ENCODE data around the gene EDN2.

Gene EDN2

DNA sequence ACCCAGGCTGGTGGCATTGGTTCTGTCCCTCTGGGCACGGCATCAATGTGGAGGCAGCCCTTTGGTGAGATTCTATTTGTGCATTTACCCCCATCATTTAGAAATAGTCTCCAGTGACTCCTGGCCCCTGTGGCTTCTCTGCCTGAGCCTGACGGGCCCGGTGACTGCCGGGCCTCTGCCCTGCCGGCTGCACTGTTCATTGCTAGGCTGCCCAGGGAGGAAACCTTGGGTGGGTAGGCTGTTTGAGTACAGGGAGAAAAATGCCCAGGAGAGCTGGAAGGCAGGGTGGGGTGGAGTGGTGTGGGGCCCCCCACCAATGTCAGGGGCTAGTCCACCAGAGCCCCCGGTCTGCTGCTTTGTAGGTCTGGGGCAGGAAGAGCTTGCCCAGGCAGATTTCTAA is 23.4 kb upstream of the EDN2 start:
- Histone ChIP-seq H3K4me2 (ENCODE audit: insufficient read depth, low read length, poor library complexity, severe bottlenecking) (no peak overlapping the region), H3K4me1 (ENCODE audit: control insufficient read depth in 2 of 2, insufficient read depth in 1 of 2, low read depth in 1 of 2, low read length in 2 of 2) (peaks cover 8 to 9% of the 10 kb centered on the region in 2 donors)
- WGBS, 2 donors (ENCODE audit: extremely low coverage in 2 of 2, insufficient read length in 2 of 2, insufficient replicate concordance in 1 of 2), result no CpG with 5 or more reads among the region's 6 CpGs

DNA sequence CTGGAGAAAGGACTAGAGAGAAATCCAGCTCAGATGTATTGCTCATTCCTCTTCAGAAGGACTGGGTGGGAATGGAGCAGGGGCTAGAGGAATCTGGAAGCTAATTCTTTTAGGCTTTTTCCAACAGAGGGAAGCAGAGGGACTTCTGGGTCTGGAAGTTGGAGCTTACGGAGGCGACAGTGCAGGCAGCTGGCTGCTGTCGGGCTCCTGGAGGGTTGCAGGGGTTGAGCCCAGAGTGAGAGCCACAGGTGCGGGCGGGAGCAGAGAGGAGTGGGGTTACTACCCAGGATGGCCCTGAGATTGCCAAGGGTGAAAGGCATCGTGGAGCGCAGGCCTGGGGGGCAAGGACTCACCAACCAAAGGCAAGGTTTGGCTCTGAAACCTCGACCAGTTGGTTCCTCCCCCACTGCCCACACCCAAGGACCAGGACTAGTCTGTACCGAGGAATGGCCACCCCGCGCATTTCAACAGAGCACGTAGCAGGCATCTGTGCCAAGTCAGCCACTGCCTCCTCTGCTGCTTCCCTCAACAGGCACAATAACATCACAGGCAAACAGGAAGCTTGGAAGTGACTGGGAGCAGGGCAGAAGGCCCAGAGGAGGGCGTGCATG is 22.7 kb upstream of the EDN2 start:
- Histone ChIP-seq H3K4me3 (ENCODE audit: low read length in 2 of 2) (peak overlapping the region in 1 of 2 donors; percentile 27), H3K23ac (ENCODE audit: low read depth, low read length, poor library complexity) (peak overlapping the region; percentile 2), H3K18ac (ENCODE audit: low read length) (peak overlapping the region; percentile 69), H4K8ac (ENCODE audit: low read depth, low read length) (no peak overlapping the region), H2BK120ac (ENCODE audit: low read depth, low read length) (no peak overlapping the region), H3K14ac (ENCODE audit: low read length) (no peak overlapping the region), H3K36me3 (replicated peaks in 1 of 2; ENCODE audit: control insufficient read depth in 2 of 2, insufficient read depth in 2 of 2, low read length in 2 of 2) (no peaks in the 10 kb centered on the region), H2BK12ac (ENCODE audit: low read length) (no peak overlapping the region), H3K4me1 (ENCODE audit: control insufficient read depth in 2 of 2, insufficient read depth in 1 of 2, low read depth in 1 of 2, low read length in 2 of 2) (peaks cover 8 to 9% of the 10 kb centered on the region in 2 donors), H3K27me3 (ENCODE audit: control insufficient read depth in 3 of 3, insufficient read depth in 3 of 3, low read depth in 1 of 3, low read length in 3 of 3) (no peaks in the 10 kb centered on the region), H4K91ac (ENCODE audit: low read depth, low read length, poor library complexity) (no peak overlapping the region), H2AK5ac (ENCODE audit: low read depth, low read length) (peak overlapping the region; percentile 30), H2BK5ac (ENCODE audit: low read length) (no peak overlapping the region), H3K27ac (replicated peaks; ENCODE audit: low read length) (no peak overlapping the region), H3K4me2 (ENCODE audit: insufficient read depth, low read length, poor library complexity, severe bottlenecking) (no peak overlapping the region), H3K9ac (ENCODE audit: low read depth, low read length, poor library complexity) (no peak overlapping the region), H3K9me3 (replicated peaks in 1 of 2; ENCODE audit: control insufficient read depth in 2 of 2, insufficient read depth in 1 of 2, low read depth in 1 of 2, low read length in 2 of 2) (peaks cover 0 to 2% of the 10 kb centered on the region in 2 donors), H3K4ac (ENCODE audit: low read length) (no peak overlapping the region), H2BK15ac (ENCODE audit: low read length) (peak overlapping the region; percentile 13), H2AFZ (ENCODE audit: low read length) (peak overlapping the region; percentile 24), H3K79me1 (ENCODE audit: low read depth, low read length) (peaks cover 2% of the 10 kb centered on the region)
- no CpG with 5 or more reads among the region's 13 CpGs for WGBS, 2 donors (ENCODE audit: extremely low coverage in 2 of 2, insufficient read length in 2 of 2, insufficient replicate concordance in 1 of 2)
- no peak for DNase-seq (ENCODE audit: low spot score)

More for the DNA sequence above, 23.4 kb upstream of the EDN2 start:
- Histone ChIP-seq H3K14ac (ENCODE audit: low read length) (no peak overlapping the region), H4K8ac (ENCODE audit: low read depth, low read length) (no peak overlapping the region), H3K27ac (replicated peaks; ENCODE audit: low read length) (no peak overlapping the region), H3K4me3 (ENCODE audit: low read length in 2 of 2) (no peak overlapping the region), H3K36me3 (replicated peaks in 1 of 2; ENCODE audit: control insufficient read depth in 2 of 2, insufficient read depth in 2 of 2, low read length in 2 of 2) (no peaks in the 10 kb centered on the region), H3K4ac (ENCODE audit: low read length) (no peak overlapping the region), H3K9me3 (replicated peaks in 1 of 2; ENCODE audit: control insufficient read depth in 2 of 2, insufficient read depth in 1 of 2, low read depth in 1 of 2, low read length in 2 of 2) (peaks cover 0 to 2% of the 10 kb centered on the region in 2 donors), H4K91ac (ENCODE audit: low read depth, low read length, poor library complexity) (no peak overlapping the region), H3K23ac (ENCODE audit: low read depth, low read length, poor library complexity) (peak overlapping the region; percentile 2), H2AK5ac (ENCODE audit: low read depth, low read length) (no peak overlapping the region), H3K79me1 (ENCODE audit: low read depth, low read length) (peaks cover 2% of the 10 kb centered on the region), H2BK120ac (ENCODE audit: low read depth, low read length) (no peak overlapping the region), H2BK12ac (ENCODE audit: low read length) (no peak overlapping the region), H3K18ac (ENCODE audit: low read length) (peak overlapping the region; percentile 5), H2BK15ac (ENCODE audit: low read length) (no peak overlapping the region), H2AFZ (ENCODE audit: low read length) (peak overlapping the region; percentile 48), H3K9ac (ENCODE audit: low read depth, low read length, poor library complexity) (no peak overlapping the region), H3K27me3 (ENCODE audit: control insufficient read depth in 3 of 3, insufficient read depth in 3 of 3, low read depth in 1 of 3, low read length in 3 of 3) (no peaks in the 10 kb centered on the region), H2BK5ac (ENCODE audit: low read length) (no peak overlapping the region)
- DNase-seq (ENCODE audit: low spot score), result no peak

DNA sequence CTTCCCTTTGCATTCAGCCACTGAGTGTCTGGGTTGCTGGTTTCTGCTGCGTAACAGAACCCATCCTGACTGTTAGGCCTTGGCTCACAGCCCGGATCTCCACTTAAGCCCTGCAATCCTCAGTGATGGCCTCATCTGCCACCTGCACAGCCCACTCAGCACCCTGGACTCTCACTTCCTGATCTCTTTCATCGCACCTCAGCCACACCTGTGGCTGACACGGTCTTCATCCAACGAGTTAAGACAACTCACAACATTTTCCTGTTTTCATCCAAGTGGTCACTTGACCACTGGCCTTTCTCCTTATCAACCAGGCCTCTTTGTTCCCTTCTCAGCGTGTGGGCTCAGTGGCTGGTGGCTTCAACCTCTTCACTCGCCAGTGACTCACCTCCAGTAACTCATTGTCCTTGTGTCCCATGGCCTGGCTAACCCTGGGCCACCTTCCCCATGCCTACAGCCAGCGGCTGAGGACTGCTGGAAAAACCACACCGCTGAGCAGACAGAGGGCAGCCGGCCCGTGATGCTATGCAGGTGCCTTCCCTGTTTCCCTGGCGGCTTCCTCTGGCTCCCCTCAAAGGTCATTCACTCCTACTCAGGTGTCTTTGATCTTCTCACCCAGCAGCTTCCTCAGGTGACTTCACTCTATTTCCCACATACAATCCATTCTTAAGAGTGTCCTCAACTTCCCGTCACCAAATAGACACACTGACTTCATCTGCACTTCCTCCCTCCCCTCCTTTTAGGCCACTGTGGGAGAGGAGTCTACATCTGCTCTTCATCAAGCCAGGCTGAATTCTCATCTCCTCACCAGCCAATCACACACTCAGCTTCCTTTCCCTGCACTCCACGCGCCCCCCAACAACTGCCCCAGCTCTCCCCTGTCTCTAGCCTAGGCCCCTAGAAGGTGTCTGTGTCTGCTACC is 19.9 kb upstream of the EDN2 start:
- H3K27me3 ChIP-seq (ENCODE audit: control insufficient read depth in 3 of 3, insufficient read depth in 3 of 3, low read depth in 1 of 3, low read length in 3 of 3), result no peaks in the 10 kb centered on the region
- peaks cover 2% of the 10 kb centered on the region for H3K79me1 ChIP-seq (ENCODE audit: low read depth, low read length)
- H3K4ac ChIP-seq (ENCODE audit: low read length), result no peak overlapping the region
- peaks cover 8 to 9% of the 10 kb centered on the region in 2 donors for H3K4me1 ChIP-seq (ENCODE audit: control insufficient read depth in 2 of 2, insufficient read depth in 1 of 2, low read depth in 1 of 2, low read length in 2 of 2)
- no peak overlapping the region for H3K27ac ChIP-seq (replicated peaks; ENCODE audit: low read length)
- H2BK120ac ChIP-seq (ENCODE audit: low read depth, low read length), result no peak overlapping the region
- no CpG with 5 or more reads among the region's 15 CpGs for WGBS, 2 donors (ENCODE audit: extremely low coverage in 2 of 2, insufficient read length in 2 of 2, insufficient replicate concordance in 1 of 2)
- H2BK15ac ChIP-seq (ENCODE audit: low read length), result peak overlapping the region; percentile 45
- H2BK5ac ChIP-seq (ENCODE audit: low read length), result peak overlapping the region; percentile 32
- peak overlapping the region; percentile 63 for H3K18ac ChIP-seq (ENCODE audit: low read length)
- peak overlapping the region; percentile 65 for H3K14ac ChIP-seq (ENCODE audit: low read length)
- H3K9ac ChIP-seq (ENCODE audit: low read depth, low read length, poor library complexity), result peak overlapping the region; percentile 50
- H4K8ac ChIP-seq (ENCODE audit: low read depth, low read length), result no peak overlapping the region
- no peak overlapping the region for H3K4me2 ChIP-seq (ENCODE audit: insufficient read depth, low read length, poor library complexity, severe bottlenecking)
- no peak overlapping the region for H2BK12ac ChIP-seq (ENCODE audit: low read length)
- H3K23ac ChIP-seq (ENCODE audit: low read depth, low read length, poor library complexity), result peak overlapping the region; percentile 35
- H2AK5ac ChIP-seq (ENCODE audit: low read depth, low read length), result peak overlapping the region; percentile 11
- no peak overlapping the region for H2AFZ ChIP-seq (ENCODE audit: low read length)
- no peak overlapping the region for H4K91ac ChIP-seq (ENCODE audit: low read depth, low read length, poor library complexity)
- no peaks in the 10 kb centered on the region for H3K36me3 ChIP-seq (replicated peaks in 1 of 2; ENCODE audit: control insufficient read depth in 2 of 2, insufficient read depth in 2 of 2, low read length in 2 of 2)
- no peak overlapping the region for H3K4me3 ChIP-seq (ENCODE audit: low read length in 2 of 2)
- no peak for DNase-seq (ENCODE audit: low spot score)
- H3K9me3 ChIP-seq (replicated peaks in 1 of 2; ENCODE audit: control insufficient read depth in 2 of 2, insufficient read depth in 1 of 2, low read depth in 1 of 2, low read length in 2 of 2), result peaks cover 0 to 2% of the 10 kb centered on the region in 2 donors

DNA sequence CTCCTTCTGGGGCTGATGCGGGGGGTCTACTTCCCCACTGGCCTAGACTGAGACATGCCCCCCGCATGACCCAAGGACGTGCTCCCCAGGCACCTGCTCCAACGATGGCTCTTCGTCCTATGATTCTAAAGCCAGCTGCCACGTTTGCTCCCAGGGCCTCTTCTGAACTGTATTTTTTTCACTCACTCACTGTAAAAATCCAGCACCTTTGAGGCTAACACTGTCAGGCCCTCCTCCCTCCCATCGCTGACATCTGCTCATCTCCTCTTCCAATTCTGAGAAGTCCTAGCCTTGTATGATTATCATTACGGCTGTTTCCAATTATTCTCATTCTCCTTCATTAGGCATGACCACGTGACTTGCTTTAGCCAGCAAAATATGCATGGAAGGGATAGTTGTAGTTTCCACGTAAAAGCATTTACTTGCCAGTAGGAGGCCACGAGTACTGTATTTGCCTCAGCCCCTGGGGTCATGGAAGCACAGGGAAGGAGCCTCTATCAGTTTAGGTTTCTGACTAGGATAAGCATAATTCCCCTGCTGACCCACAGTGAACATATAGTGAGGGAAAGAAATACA is 19.1 kb upstream of the EDN2 start:
- H2BK120ac ChIP-seq (ENCODE audit: low read depth, low read length), result no peak overlapping the region
- peaks cover 0 to 2% of the 10 kb centered on the region in 2 donors for H3K9me3 ChIP-seq (replicated peaks in 1 of 2; ENCODE audit: control insufficient read depth in 2 of 2, insufficient read depth in 1 of 2, low read depth in 1 of 2, low read length in 2 of 2)
- no peaks in the 10 kb centered on the region for H3K27me3 ChIP-seq (ENCODE audit: control insufficient read depth in 3 of 3, insufficient read depth in 3 of 3, low read depth in 1 of 3, low read length in 3 of 3)
- H2BK5ac ChIP-seq (ENCODE audit: low read length), result no peak overlapping the region
- H3K79me1 ChIP-seq (ENCODE audit: low read depth, low read length), result peaks cover 2% of the 10 kb centered on the region
- H2BK15ac ChIP-seq (ENCODE audit: low read length), result no peak overlapping the region
- H3K4me3 ChIP-seq (ENCODE audit: low read length in 2 of 2), result no peak overlapping the region
- H2AFZ ChIP-seq (ENCODE audit: low read length), result no peak overlapping the region
- no peak overlapping the region for H3K18ac ChIP-seq (ENCODE audit: low read length)
- H3K27ac ChIP-seq (replicated peaks; ENCODE audit: low read length), result no peak overlapping the region
- H3K4ac ChIP-seq (ENCODE audit: low read length), result peak overlapping the region; percentile 5
- no peaks in the 10 kb centered on the region for H3K36me3 ChIP-seq (replicated peaks in 1 of 2; ENCODE audit: control insufficient read depth in 2 of 2, insufficient read depth in 2 of 2, low read length in 2 of 2)
- H4K91ac ChIP-seq (ENCODE audit: low read depth, low read length, poor library complexity), result no peak overlapping the region
- H2BK12ac ChIP-seq (ENCODE audit: low read length), result no peak overlapping the region
- H3K9ac ChIP-seq (ENCODE audit: low read depth, low read length, poor library complexity), result no peak overlapping the region
- H3K4me1 ChIP-seq (ENCODE audit: control insufficient read depth in 2 of 2, insufficient read depth in 1 of 2, low read depth in 1 of 2, low read length in 2 of 2), result peaks cover 8 to 11% of the 10 kb centered on the region in 2 donors
- H3K14ac ChIP-seq (ENCODE audit: low read length), result no peak overlapping the region
- H4K8ac ChIP-seq (ENCODE audit: low read depth, low read length), result no peak overlapping the region
- no CpG with 5 or more reads among the region's 11 CpGs for WGBS, 2 donors (ENCODE audit: extremely low coverage in 2 of 2, insufficient read length in 2 of 2, insufficient replicate concordance in 1 of 2)
- DNase-seq (ENCODE audit: low spot score), result no peak
- H2AK5ac ChIP-seq (ENCODE audit: low read depth, low read length), result no peak overlapping the region
- H3K4me2 ChIP-seq (ENCODE audit: insufficient read depth, low read length, poor library complexity, severe bottlenecking), result no peak overlapping the region
- H3K23ac ChIP-seq (ENCODE audit: low read depth, low read length, poor library complexity), result no peak overlapping the region
